H9 (cell line): ENCODE results near the gene SGTA. TPM values are rescaled to one million over a fixed set of nuclear protein-coding genes. Genes with fewer than 3 reads are reported as not detected.

Source experiments
- DNase-seq: peaks from one replicate; pipeline ENCODE4 v3.0.0-alpha.2; 2017
- H2AFZ ChIP-seq: one replicate; pipeline ENCODE4 v1.6.1; 2013; ENCODE audit warnings: mild to moderate bottlenecking, low read length, control low read depth, moderate library complexity
- H2AK5ac ChIP-seq: 2 replicates; pipeline ENCODE4 v1.6.1; 2013; ENCODE audit warnings: low read length, control low read depth, mixed read lengths; ENCODE audit not compliant: insufficient read length
- H2BK120ac ChIP-seq: one replicate; pipeline ENCODE4 v1.6.1; 2013; ENCODE audit warnings: low read depth, mild to moderate bottlenecking, low read length, control low read depth, inconsistent platforms; ENCODE audit not compliant: poor library complexity, severe bottlenecking
- H2BK12ac ChIP-seq: 2 replicates; pipeline ENCODE4 v1.6.1; 2013; ENCODE audit warnings: low read length, control low read depth, mixed read lengths, low read depth; ENCODE audit not compliant: insufficient read length
- H2BK15ac ChIP-seq: 2 replicates; pipeline ENCODE4 v1.6.1; 2013; ENCODE audit warnings: low read depth, low read length, control low read depth
- H2BK20ac ChIP-seq: one replicate; pipeline ENCODE4 v1.6.1; 2013; ENCODE audit warnings: low read depth, mild to moderate bottlenecking, low read length, control low read depth, inconsistent platforms; ENCODE audit not compliant: poor library complexity, severe bottlenecking
- H2BK5ac ChIP-seq: 2 replicates; pipeline ENCODE4 v1.6.1; 2013; ENCODE audit warnings: low read length, control low read depth, mixed read lengths; ENCODE audit not compliant: insufficient read length
- H3K14ac ChIP-seq: 2 replicates; pipeline ENCODE4 v1.6.1; 2013; ENCODE audit warnings: low read length, control low read depth; ENCODE audit not compliant: insufficient read depth
- H3K18ac ChIP-seq: 2 replicates; pipeline ENCODE4 v1.6.1; 2013; ENCODE audit warnings: low read depth, mild to moderate bottlenecking, mixed read lengths, low read length, control low read depth; ENCODE audit not compliant: insufficient read length
- H3K23ac ChIP-seq: 2 replicates; pipeline ENCODE4 v1.6.1; 2013; ENCODE audit warnings: low read length, control low read depth, mixed read lengths, low read depth; ENCODE audit not compliant: insufficient read length
- H3K23me2 ChIP-seq: 2 replicates; pipeline ENCODE4 v1.6.1; 2013; ENCODE audit warnings: low read depth, mild to moderate bottlenecking, mixed read lengths, low read length, control low read depth; ENCODE audit not compliant: insufficient read length, poor library complexity, severe bottlenecking
- H3K27ac ChIP-seq: 2 replicates; pipeline ENCODE4 v1.5.1; 2013; ENCODE audit warnings: low read length, control low read depth, mixed read lengths, low read depth; ENCODE audit not compliant: insufficient read length
- H3K27me3 ChIP-seq: 2 replicates; pipeline ENCODE4 v1.6.1; 2013; ENCODE audit warnings: low read length, control low read depth, inconsistent platforms; ENCODE audit not compliant: insufficient read depth
- H3K4ac ChIP-seq: 2 replicates; pipeline ENCODE4 v1.6.1; 2013; ENCODE audit warnings: low read depth, mild to moderate bottlenecking, control low read depth, inconsistent platforms, low read length, moderate library complexity
- H3K4me1 ChIP-seq: 2 replicates; pipeline ENCODE4 v1.6.1; 2013; ENCODE audit warnings: low read length, control low read depth, inconsistent platforms; ENCODE audit not compliant: insufficient read depth
- H3K4me2 ChIP-seq: 2 replicates; pipeline ENCODE4 v1.6.1; 2013; ENCODE audit warnings: low read length, control low read depth, mixed read lengths; ENCODE audit not compliant: insufficient read length, insufficient read depth
- H3K56ac ChIP-seq: 2 replicates; pipeline ENCODE4 v1.6.1; 2013; ENCODE audit warnings: low read depth, mild to moderate bottlenecking, mixed read lengths, low read length, control low read depth; ENCODE audit not compliant: insufficient read length
- H3K79me1 ChIP-seq: 2 replicates; pipeline ENCODE4 v1.6.1; 2013; ENCODE audit warnings: low read depth, mild to moderate bottlenecking, moderate library complexity, low read length, control low read depth, inconsistent platforms; ENCODE audit not compliant: insufficient read depth, poor library complexity, severe bottlenecking
- H3K79me2 ChIP-seq: 2 replicates; pipeline ENCODE4 v1.6.1; 2013; ENCODE audit warnings: low read length, control low read depth, inconsistent platforms; ENCODE audit not compliant: insufficient read depth
- H3K9ac ChIP-seq: 2 replicates; pipeline ENCODE4 v1.6.1; 2013; ENCODE audit warnings: low read length, control low read depth, mixed read lengths; ENCODE audit not compliant: insufficient read length; ENCODE audit errors: extremely low read depth
- H3K9me3 ChIP-seq: one replicate; pipeline ENCODE4 v1.6.1; 2013; ENCODE audit warnings: low read depth, low read length, inconsistent platforms; ENCODE audit not compliant: control insufficient read depth
- H3T11ph ChIP-seq: one replicate; pipeline ENCODE4 v1.6.1; 2013; ENCODE audit warnings: mild to moderate bottlenecking, low read length, control low read depth, inconsistent platforms
- H4K20me1 ChIP-seq: one replicate; pipeline ENCODE4 v1.6.1; 2013; ENCODE audit not compliant: control insufficient read depth, insufficient read length, insufficient read depth
- H4K5ac ChIP-seq: 2 replicates; pipeline ENCODE4 v1.6.1; 2013; ENCODE audit warnings: low read depth, mild to moderate bottlenecking, mixed read lengths, low read length, control low read depth; ENCODE audit not compliant: insufficient read length
- H4K8ac ChIP-seq: replicated peaks from 2 replicates; pipeline ENCODE4 v1.6.1; 2013; ENCODE audit warnings: low read length, control low read depth, mixed read lengths, low read depth; ENCODE audit not compliant: insufficient read length
- H4K91ac ChIP-seq: 2 replicates; pipeline ENCODE4 v1.6.1; 2013; ENCODE audit warnings: low read depth, mild to moderate bottlenecking, moderate library complexity, mixed read lengths, low read length, control low read depth; ENCODE audit not compliant: insufficient read length
- H3K27ac Mint-ChIP-seq, 3 experiments: 2 replicates in 2 of 3; 3 replicates in 1 of 3; pipeline ENCODE4 v1.8.0; 2020 to 2021; ENCODE audit warnings: mixed read lengths in 3 of 3, mild to moderate bottlenecking in 1 of 3, moderate library complexity in 1 of 3
- H3K27me3 Mint-ChIP-seq: 2 replicates; pipeline ENCODE4 v1.8.0; 2021; ENCODE audit warnings: low read depth, mild to moderate bottlenecking, moderate library complexity, mixed read lengths
- H3K36me3 Mint-ChIP-seq, 3 experiments: 2 replicates in 2 of 3; 3 replicates in 1 of 3; pipeline ENCODE4 v1.8.0; 2020 to 2021; ENCODE audit warnings: low read depth in 3 of 3, mixed read lengths in 3 of 3; ENCODE audit not compliant: insufficient read depth in 1 of 3
- H3K4me1 Mint-ChIP-seq, 2 experiments: 2 replicates each; pipeline ENCODE4 v1.8.0; 2020; ENCODE audit warnings: mixed read lengths in 2 of 2
- H3K4me3 Mint-ChIP-seq, 2 experiments: 2 replicates in 1 of 2; 3 replicates in 1 of 2; pipeline ENCODE4 v1.8.0; 2020 to 2021; ENCODE audit warnings: mild to moderate bottlenecking in 2 of 2, mixed read lengths in 2 of 2, moderate library complexity in 1 of 2
- H3K9me3 Mint-ChIP-seq, 2 experiments: 2 replicates in 1 of 2; 3 replicates in 1 of 2; pipeline ENCODE4 v1.8.0; 2020; ENCODE audit warnings: mild to moderate bottlenecking in 2 of 2, mixed read lengths in 2 of 2, moderate library complexity in 1 of 2
- WGBS: extraction: QIAGEN DNeasy Blood & Tissue Kit; methylation state at CpG from one replicate; pipeline ENCODE4 v1.1.7; 2013; ENCODE audit warnings: missing lambda C conversion rate, low lambda C conversion rate, mixed read lengths; ENCODE audit not compliant: insufficient read length; ENCODE audit errors: extremely low coverage; 5-methylcytosine and 5-hydroxymethylcytosine counted together
- total RNA-seq: library from RNA; stranded (reverse); gene quantifications from 2 replicates; pipeline ENCODE4 v1.2.1, GENCODE V29; 2021
- TF ChIP-seq, protein P1 (sequence below): fragments of 200-600 bp; sonication (generic); conservative IDR thresholded peaks from 3 replicates; pipeline ENCODE4 v1.8.0; 2021; ENCODE audit warnings: antibody characterized with exemption, mild to moderate bottlenecking

SGTA gene
- total RNA-seq, 1 experiment from 2014 or later: 102 TPM

DNA sequence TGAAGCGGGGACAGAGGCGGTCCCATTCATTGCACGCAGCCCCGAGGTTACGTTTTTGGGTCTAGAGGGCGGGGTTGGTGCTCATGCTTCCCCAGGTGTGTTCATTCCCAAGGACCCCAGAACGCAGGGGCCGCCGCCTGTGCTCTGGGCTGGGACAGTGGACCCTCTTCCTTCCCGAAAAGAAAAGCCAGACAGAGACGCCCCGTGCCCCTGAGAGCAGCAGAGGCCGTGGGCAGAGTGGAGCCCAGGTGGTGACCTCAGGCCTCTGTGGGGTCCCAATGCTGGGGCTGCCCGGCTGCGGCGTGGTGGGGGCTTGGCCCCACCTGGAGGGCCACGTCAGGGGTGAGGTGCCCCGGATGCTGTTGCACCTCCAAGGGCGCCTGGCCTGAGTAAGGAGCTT, 15.4 kb downstream of the SGTA start:
- Histone ChIP-seq H3K9ac (no peak overlapping the region), H2AFZ (no peak overlapping the region), H4K91ac (no peak overlapping the region), H4K5ac (no peak overlapping the region), H3K4me1 (no peaks in the 10 kb centered on the region), H3K14ac (no peak overlapping the region), H3K23ac (no peak overlapping the region), H4K20me1 (no peaks in the 10 kb centered on the region), H3K23me2 (no peaks in the 10 kb centered on the region), H2AK5ac (no peak overlapping the region), H2BK120ac (no peak overlapping the region), H2BK20ac (no peak overlapping the region), H3K79me1 (peaks cover 9% of the 10 kb centered on the region), H2BK5ac (no peak overlapping the region), H3K79me2 (peaks cover 25% of the 10 kb centered on the region; the same call in 1 of the 2 replicates), H3K56ac (no peak overlapping the region), H3K9me3 (no peaks in the 10 kb centered on the region), H2BK15ac (no peak overlapping the region), H4K8ac (no peak overlapping the region), H3K27ac (no peak overlapping the region), H2BK12ac (no peak overlapping the region), H3K27me3 (no peaks in the 10 kb centered on the region), H3T11ph (no peak overlapping the region), H3K4ac (no peak overlapping the region), H3K18ac (no peak overlapping the region), H3K4me2 (no peak overlapping the region)
- Mint-ChIP-seq H3K9me3 (no peaks in the 10 kb centered on the region), H3K4me3 (no peak overlapping the region), H3K4me1 (no peaks in the 10 kb centered on the region), H3K36me3 (peaks cover 8 to 42% (median 40%) of the 10 kb centered on the region in 3 experiments; a peak in 6 of 7 replicates), H3K27me3 (no peaks in the 10 kb centered on the region), H3K27ac (no peak overlapping the region)
- no peak for DNase-seq
- TF ChIP-seq, protein P1, sequence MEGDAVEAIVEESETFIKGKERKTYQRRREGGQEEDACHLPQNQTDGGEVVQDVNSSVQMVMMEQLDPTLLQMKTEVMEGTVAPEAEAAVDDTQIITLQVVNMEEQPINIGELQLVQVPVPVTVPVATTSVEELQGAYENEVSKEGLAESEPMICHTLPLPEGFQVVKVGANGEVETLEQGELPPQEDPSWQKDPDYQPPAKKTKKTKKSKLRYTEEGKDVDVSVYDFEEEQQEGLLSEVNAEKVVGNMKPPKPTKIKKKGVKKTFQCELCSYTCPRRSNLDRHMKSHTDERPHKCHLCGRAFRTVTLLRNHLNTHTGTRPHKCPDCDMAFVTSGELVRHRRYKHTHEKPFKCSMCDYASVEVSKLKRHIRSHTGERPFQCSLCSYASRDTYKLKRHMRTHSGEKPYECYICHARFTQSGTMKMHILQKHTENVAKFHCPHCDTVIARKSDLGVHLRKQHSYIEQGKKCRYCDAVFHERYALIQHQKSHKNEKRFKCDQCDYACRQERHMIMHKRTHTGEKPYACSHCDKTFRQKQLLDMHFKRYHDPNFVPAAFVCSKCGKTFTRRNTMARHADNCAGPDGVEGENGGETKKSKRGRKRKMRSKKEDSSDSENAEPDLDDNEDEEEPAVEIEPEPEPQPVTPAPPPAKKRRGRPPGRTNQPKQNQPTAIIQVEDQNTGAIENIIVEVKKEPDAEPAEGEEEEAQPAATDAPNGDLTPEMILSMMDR: no peak
- WGBS: no CpG with 5 or more reads among the region's 19 CpGs
